Keratinocyte (primary cell): ENCODE data around the gene EML1.

Experiments used
- EZH2 ChIP-seq: IDR thresholded peaks from one replicate; pipeline ENCODE4 v1.6.1; 2012; ENCODE audit warnings: inconsistent platforms, mild to moderate bottlenecking, low read length, moderate library complexity
- TF ChIP-seq, protein P1 (sequence below), 3 experiments: IDR thresholded peaks in 1 of 3; conservative IDR thresholded peaks in 1 of 3; optimal IDR thresholded peaks in 1 of 3; 2 replicates in 2 of 3; 3 replicates in 1 of 3; pipeline versions ENCODE3 to v1.5.1; 2011; ENCODE audit warnings: low read length in 3 of 3, mild to moderate bottlenecking in 3 of 3, moderate library complexity in 2 of 3, control low read depth in 1 of 3, inconsistent platforms in 1 of 3; ENCODE audit not compliant: insufficient read depth in 2 of 3; ENCODE audit errors: extremely low read depth in 1 of 3

DNA sequence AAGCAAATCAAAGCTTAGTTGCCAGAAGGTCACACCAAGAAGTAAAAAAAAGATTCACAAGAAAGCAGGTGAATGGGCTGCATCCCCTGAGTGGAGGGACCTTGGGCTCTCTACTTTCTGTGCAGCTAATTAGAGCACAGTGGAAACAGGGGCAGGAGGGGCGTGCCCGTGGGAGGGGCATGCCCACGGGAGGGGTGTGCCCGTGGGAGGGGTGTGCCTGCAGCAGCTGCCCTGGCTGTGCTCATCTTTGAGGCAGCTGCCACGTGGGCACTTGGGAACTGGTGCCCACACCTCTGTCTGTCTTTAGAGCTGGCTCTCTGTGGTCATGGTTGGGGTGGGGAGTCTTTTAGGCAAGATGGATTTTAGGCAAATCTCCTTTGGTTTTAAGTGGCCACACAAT, 60.0 kb downstream of the EML1 start:
- no peak for TF ChIP-seq EZH2
- TF ChIP-seq, protein P1, sequence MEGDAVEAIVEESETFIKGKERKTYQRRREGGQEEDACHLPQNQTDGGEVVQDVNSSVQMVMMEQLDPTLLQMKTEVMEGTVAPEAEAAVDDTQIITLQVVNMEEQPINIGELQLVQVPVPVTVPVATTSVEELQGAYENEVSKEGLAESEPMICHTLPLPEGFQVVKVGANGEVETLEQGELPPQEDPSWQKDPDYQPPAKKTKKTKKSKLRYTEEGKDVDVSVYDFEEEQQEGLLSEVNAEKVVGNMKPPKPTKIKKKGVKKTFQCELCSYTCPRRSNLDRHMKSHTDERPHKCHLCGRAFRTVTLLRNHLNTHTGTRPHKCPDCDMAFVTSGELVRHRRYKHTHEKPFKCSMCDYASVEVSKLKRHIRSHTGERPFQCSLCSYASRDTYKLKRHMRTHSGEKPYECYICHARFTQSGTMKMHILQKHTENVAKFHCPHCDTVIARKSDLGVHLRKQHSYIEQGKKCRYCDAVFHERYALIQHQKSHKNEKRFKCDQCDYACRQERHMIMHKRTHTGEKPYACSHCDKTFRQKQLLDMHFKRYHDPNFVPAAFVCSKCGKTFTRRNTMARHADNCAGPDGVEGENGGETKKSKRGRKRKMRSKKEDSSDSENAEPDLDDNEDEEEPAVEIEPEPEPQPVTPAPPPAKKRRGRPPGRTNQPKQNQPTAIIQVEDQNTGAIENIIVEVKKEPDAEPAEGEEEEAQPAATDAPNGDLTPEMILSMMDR (optimal IDR thresholded peaks at IDR 0.05 in 1 of 3, IDR thresholded peaks at IDR 0.05 in 1 of 3, conservative IDR thresholded peaks at IDR 0.05 in 1 of 3; ENCODE audit: extremely low read depth in 1 of 3, insufficient read depth in 2 of 3, low read length in 3 of 3), result no peak
